Ishikawa (cell line): Measurements from ENCODE around the gene ADCY4.

Experiments
- EGR1 ChIP-seq: IDR thresholded peaks from 2 replicates; pipeline ENCODE4 v1.6.1; 2012
- EP300 ChIP-seq: IDR thresholded peaks from 2 replicates; pipeline ENCODE4 v1.6.1; 2012; ENCODE audit warnings: borderline replicate concordance
- FOXM1 ChIP-seq: IDR thresholded peaks from 2 replicates; pipeline ENCODE4 v1.6.1; 2012; ENCODE audit warnings: low read depth, borderline replicate concordance
- MAX ChIP-seq: IDR thresholded peaks from 2 replicates; pipeline ENCODE4 v1.6.1; 2012
- NFIC ChIP-seq: IDR thresholded peaks from 2 replicates; pipeline ENCODE4 v1.6.1; 2012
- RAD21 ChIP-seq: IDR thresholded peaks from 2 replicates; pipeline ENCODE4 v1.6.1; 2012; ENCODE audit warnings: low read depth
- REST ChIP-seq: IDR thresholded peaks from 2 replicates; pipeline ENCODE4 v1.6.1; 2012; ENCODE audit warnings: low read depth, mild to moderate bottlenecking
- TAF1 ChIP-seq: IDR thresholded peaks from 2 replicates; pipeline ENCODE4 v1.6.1; 2012; ENCODE audit warnings: low read depth, mild to moderate bottlenecking
- TCF12 ChIP-seq: IDR thresholded peaks from 2 replicates; pipeline ENCODE4 v1.6.1; 2012; ENCODE audit warnings: low read depth
- TEAD4 ChIP-seq: IDR thresholded peaks from 2 replicates; pipeline ENCODE4 v1.6.1; 2012
- USF1 ChIP-seq: IDR thresholded peaks from 2 replicates; pipeline ENCODE4 v1.6.1; 2012
- YY1 ChIP-seq: IDR thresholded peaks from 2 replicates; pipeline ENCODE4 v1.6.1; 2012; ENCODE audit warnings: low read depth
- ZBTB7A ChIP-seq: IDR thresholded peaks from 2 replicates; pipeline ENCODE4 v1.6.1; 2012; ENCODE audit warnings: low read depth

- no peak for TF ChIP-seq USF1
- TF ChIP-seq TAF1, result no peak
- no peak for TF ChIP-seq REST
- no peak for TF ChIP-seq MAX
- TF ChIP-seq EP300, result no peak
- TF ChIP-seq RAD21, result no peak
- TF ChIP-seq FOXM1, result no peak
- no peak for TF ChIP-seq EGR1
- no peak for TF ChIP-seq ZBTB7A
- TF ChIP-seq TCF12, result no peak
- no peak for TF ChIP-seq NFIC
- TF ChIP-seq YY1, result no peak
- TF ChIP-seq TEAD4, result no peak
These were observed 5.1 kb downstream of the ADCY4 start for GRCh38 chr14:24329736-24330135.
